Activated CD4-positive, alpha-beta T cell treated with anti-CD3 and anti-CD28 coated beads, Interleukin-2, amount 10 ng/mL, durations not matched to agents 7 days and 5 days (primary cell): ENCODE results near the gene MEIS1. TPM values are rescaled to one million over a fixed set of nuclear protein-coding genes. Genes with fewer than 3 reads are reported as not detected.
A peak's percentile ranks its signal among the peaks of the same experiment; 100 is the strongest.
"Not testable (repeated sequence)": the region's sequence is repeated elsewhere in the genome, so short reads cannot be mapped to it uniquely, and the experiment has no call there.

Source experiments
- CTCF ChIA-PET: fragments of 350-600 bp; sonication (Branson Sonifier 250); formaldehyde crosslinking; loops from one replicate; lab custom pipeline; 2021; ENCODE audit warnings: antibody characterized with exemption; lab: Charles Lee
- POLR2A ChIA-PET: fragments of 350-600 bp; sonication (Branson Sonifier 250); formaldehyde crosslinking; loops from one replicate; lab custom pipeline; 2021; ENCODE audit warnings: antibody characterized with exemption; lab: Charles Lee
- DNase-seq: peaks from one replicate; pipeline ENCODE4 v3.0.0-alpha.2; 2020
- H3K27ac Mint-ChIP-seq: one replicate; pipeline ENCODE4 v1.8.0; 2021; ENCODE audit warnings: mild to moderate bottlenecking, moderate library complexity, mixed read lengths
- H3K27me3 Mint-ChIP-seq: one replicate; pipeline ENCODE4 v1.8.0; 2021; ENCODE audit warnings: mixed read lengths
- H3K36me3 Mint-ChIP-seq: one replicate; pipeline ENCODE4 v1.8.0; 2021; ENCODE audit warnings: low read depth, mixed read lengths
- H3K4me1 Mint-ChIP-seq: one replicate; pipeline ENCODE4 v1.8.0; 2021; ENCODE audit warnings: mixed read lengths
- H3K4me3 Mint-ChIP-seq: one replicate; pipeline ENCODE4 v1.8.0; 2021; ENCODE audit warnings: mild to moderate bottlenecking, moderate library complexity, mixed read lengths
- H3K9me3 Mint-ChIP-seq: one replicate; pipeline ENCODE4 v1.8.0; 2021; ENCODE audit warnings: mixed read lengths
- total RNA-seq, 2 experiments: library from RNA; stranded (reverse); gene quantifications; one replicate each; pipeline ENCODE4 v1.2.3, GENCODE V29; 2021

MEIS1 gene
- total RNA-seq = not detected

DNA sequence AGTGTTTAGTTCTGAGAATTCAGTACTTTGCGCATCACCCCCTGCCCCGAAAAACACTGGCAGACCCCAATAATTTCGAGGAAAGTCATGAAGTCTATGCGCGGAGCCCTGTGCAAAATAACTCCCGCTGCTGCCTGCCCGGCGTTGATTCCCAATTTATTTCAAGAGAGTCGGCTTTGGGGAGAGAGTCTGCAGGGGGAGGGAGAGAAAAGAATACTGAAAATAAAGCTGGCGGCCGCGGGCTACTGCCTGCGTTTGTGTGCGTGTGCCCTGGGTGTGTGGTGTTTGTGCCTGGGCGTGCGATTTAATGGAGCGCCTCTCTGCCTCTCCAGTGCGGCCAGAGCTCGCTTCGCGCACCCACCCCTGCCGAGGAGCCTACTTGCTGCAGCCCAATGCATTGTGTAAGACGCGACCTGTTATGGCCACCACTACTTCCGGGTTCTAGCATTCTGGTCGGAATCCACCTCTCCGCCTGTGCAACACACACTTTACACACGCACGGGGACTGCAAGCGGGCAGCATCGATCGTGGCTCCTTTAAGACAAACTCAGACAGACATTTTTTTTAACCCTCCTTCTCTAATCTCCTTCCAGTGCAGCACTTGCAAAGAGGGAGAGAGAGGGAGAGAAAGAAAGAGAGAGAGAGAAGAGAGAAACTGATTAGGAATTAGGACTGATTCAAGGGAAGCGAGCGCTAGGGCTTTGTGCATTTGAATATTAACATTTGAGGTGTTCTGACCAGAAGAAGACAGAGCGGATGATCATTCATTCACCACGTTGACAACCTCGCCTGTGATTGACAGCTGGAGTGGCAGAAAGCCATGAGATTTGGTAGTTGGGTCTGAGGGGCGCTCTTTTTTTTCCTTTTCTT lies at the start of gene MEIS1:
Gene MEIS1, plus strand, starts transcription at position 447 of the 870 bp plus-strand sequence. CDS start 732 bp downstream, outside the sequence.
- H3K27me3 Mint-ChIP-seq = peaks cover 88% of the 10 kb centered on the region
- peak within 1 kb of the TSS; percentile 71 for H3K4me3 Mint-ChIP-seq
- POLR2A ChIA-PET = no interaction called here
- peak within 1 kb of the TSS; percentile 43 for H3K27ac Mint-ChIP-seq
- no peaks in the 10 kb centered on the region for H3K9me3 Mint-ChIP-seq
- CTCF ChIA-PET = interaction anchor here (0.6 to 1.1 kb wide), 3 partner anchors 73 to 733 kb away, joined by 3 to 6 read pairs (median 6); no protein-coding TSS in a partner anchor
- H3K36me3 Mint-ChIP-seq = no peaks in the 10 kb centered on the region
- peak; percentile 41 for DNase-seq
- peaks cover 20% of the 10 kb centered on the region for H3K4me1 Mint-ChIP-seq

DNA sequence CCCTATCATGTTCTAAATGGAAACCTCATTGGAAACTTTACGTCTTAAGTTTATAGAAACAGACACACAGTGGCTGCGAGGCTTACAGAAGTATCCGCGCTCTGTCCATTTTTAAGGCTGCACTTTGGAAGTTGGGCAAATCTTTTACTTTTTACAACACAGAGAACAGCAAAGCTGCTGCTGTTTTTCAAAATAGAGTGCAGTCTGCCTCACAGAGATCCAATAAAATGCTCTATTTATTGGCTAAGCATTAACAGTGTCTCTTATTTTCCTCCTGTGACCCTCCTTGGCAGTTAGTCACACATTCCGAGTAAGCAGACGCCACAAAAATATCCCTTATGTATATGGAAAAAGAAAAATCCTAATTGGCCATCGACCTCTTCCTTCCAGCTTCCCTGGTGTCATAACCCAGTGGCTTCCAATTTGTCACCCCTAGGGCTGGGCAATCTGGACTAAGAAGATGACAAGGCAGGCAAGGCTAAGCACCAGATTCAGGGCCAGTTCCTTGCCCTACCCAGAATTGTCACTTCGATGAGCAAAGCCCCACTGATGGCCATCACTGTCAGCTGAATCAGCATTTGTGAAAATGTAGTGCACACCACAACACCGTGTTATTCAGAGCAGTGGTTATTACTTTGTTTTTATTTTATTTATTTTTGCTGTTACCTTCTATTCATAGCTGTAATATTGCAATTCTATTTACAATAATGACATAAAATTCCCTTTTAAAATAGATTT lies 47.7 kb upstream of the MEIS1 start:
- H3K4me1 Mint-ChIP-seq = no peaks in the 10 kb centered on the region
- ChIA-PET POLR2A (no interaction called here), CTCF (no interaction called here)
- no peaks in the 10 kb centered on the region for H3K9me3 Mint-ChIP-seq
- no peaks in the 10 kb centered on the region for H3K27me3 Mint-ChIP-seq
- H3K36me3 Mint-ChIP-seq = no peaks in the 10 kb centered on the region
- DNase-seq = no peak
- H3K27ac Mint-ChIP-seq = no peak overlapping the region
- no peak overlapping the region for H3K4me3 Mint-ChIP-seq

DNA sequence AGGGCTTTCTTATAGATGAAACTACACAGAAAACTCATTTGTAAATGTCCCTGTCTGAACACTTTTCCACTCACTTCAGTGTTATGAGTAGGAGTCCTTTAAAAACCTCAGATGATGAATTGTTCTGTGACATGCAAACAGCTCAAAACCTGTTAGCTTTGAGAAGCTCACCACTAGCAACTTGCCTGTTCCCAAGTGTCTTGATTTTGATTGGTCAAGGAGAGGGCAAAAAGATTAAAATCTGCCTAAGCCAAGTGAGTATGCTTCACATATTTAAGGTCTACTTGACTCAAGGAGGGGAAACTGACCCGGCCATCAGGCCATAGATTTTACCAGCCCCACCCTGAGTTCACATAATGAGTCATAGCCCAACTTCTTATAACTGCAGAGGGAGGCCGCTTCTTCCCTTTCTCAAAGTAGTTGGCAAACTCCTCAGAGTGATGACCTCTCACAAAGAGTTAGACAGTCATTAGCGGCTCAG lies 45.2 kb upstream of the MEIS1 start:
- no peak overlapping the region for H3K4me3 Mint-ChIP-seq
- no peak for DNase-seq
- ChIA-PET POLR2A (no interaction called here), CTCF (no interaction called here)
- H3K27me3 Mint-ChIP-seq = no peaks in the 10 kb centered on the region
- no peaks in the 10 kb centered on the region for H3K9me3 Mint-ChIP-seq
- H3K36me3 Mint-ChIP-seq = no peaks in the 10 kb centered on the region
- no peaks in the 10 kb centered on the region for H3K4me1 Mint-ChIP-seq
- H3K27ac Mint-ChIP-seq = no peak overlapping the region

DNA sequence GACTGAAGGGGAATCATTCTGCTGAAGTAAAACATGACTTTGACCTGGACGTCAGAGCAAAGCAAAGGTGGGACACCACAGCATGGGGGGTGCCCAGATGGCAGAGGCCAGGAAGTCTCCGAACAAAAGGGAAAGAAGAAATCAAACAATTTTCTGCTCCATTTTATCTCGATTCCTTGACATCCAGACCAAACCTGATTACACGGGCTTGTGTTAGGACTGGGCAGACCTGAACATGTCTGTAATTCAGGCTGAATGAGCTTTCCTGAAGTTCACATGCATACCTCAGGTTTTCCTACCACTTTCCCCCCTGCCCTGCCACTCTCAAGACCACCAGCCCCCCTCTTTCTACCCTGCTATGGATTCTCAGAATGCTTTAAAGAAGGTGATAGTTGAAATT lies 44.8 kb upstream of the MEIS1 start:
- no peak overlapping the region for H3K4me3 Mint-ChIP-seq
- DNase-seq = no peak
- ChIA-PET CTCF (no interaction called here), POLR2A (no interaction called here)
- H3K36me3 Mint-ChIP-seq = no peaks in the 10 kb centered on the region
- no peaks in the 10 kb centered on the region for H3K4me1 Mint-ChIP-seq
- no peaks in the 10 kb centered on the region for H3K27me3 Mint-ChIP-seq
- H3K9me3 Mint-ChIP-seq = no peaks in the 10 kb centered on the region
- no peak overlapping the region for H3K27ac Mint-ChIP-seq

DNA sequence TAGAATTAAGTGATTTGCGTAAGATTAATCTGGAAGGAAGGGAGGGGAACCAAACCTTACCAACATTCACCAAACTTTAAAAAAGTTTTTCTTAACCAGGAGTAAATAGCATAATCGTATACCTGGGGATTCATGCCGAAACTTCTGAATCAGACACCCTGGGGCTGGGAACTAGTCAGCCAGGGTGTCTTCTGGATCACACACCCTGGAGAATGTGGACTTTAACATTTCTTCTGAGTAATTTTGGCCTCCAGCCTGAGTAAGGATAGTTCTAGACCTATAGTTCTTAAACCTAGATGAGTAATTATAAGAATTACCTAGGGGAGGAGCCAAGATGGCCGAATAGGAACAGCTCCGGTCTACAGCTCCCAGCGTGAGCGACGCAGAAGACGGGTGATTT lies 44.1 kb upstream of the MEIS1 start:
- POLR2A ChIA-PET = no interaction called here
- Mint-ChIP-seq H3K36me3 (no peaks in the 10 kb centered on the region), H3K27ac (no peak overlapping the region), H3K27me3 (no peaks in the 10 kb centered on the region), H3K9me3 (no peaks in the 10 kb centered on the region), H3K4me3 (no peak overlapping the region), H3K4me1 (no peaks in the 10 kb centered on the region)
- no peak for DNase-seq
- CTCF ChIA-PET = no interaction called here

DNA sequence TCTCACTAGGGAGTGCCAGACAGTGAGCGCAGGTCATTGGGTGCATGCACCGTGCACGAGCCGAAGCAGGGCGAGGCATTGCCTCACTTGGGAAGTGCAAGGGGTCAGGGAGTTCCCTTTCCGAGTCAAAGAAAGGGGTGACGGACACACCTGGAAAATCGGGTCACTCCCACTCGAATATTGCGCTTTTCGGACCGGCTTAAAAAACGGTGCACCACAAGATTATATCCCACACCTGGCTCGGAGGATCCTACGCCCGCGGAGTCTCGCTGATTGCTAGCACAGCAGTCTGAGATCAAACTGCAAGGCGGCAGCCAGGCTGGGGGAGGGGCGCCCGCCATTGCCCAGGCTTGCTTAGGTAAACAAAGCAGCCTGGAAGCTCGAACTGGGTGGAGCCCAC lies 43.7 kb upstream of the MEIS1 start:
- H3K4me3 Mint-ChIP-seq, H3K27ac Mint-ChIP-seq, DNase-seq, H3K27me3 Mint-ChIP-seq, POLR2A ChIA-PET, H3K36me3 Mint-ChIP-seq, CTCF ChIA-PET, H3K4me1 Mint-ChIP-seq, H3K9me3 Mint-ChIP-seq: not testable (repeated sequence)

DNA sequence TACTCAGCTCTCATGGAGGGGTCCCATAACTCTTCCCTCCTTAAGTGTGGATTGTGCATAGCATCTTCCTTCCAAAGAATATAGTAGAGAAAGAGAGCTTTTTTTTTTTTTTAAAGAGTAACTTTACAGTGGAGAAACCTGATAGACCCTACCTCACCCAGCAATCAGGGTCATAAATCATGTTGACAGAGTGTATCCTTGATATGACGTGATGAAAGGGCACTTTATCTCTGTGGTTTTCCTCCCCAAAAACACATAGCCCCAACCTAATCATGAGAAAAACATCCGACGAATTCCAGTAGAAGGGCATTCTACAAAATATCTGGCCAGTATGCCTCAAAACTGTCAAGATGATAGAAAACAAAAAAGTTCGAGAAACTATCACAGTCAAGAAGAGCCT lies 29.5 kb upstream of the MEIS1 start:
- Mint-ChIP-seq H3K27me3 (no peaks in the 10 kb centered on the region), H3K9me3 (no peaks in the 10 kb centered on the region), H3K27ac (no peak overlapping the region), H3K4me1 (no peaks in the 10 kb centered on the region), H3K36me3 (no peaks in the 10 kb centered on the region), H3K4me3 (no peak overlapping the region)
- DNase-seq = no peak
- POLR2A ChIA-PET = no interaction called here
- CTCF ChIA-PET = no interaction called here

DNA sequence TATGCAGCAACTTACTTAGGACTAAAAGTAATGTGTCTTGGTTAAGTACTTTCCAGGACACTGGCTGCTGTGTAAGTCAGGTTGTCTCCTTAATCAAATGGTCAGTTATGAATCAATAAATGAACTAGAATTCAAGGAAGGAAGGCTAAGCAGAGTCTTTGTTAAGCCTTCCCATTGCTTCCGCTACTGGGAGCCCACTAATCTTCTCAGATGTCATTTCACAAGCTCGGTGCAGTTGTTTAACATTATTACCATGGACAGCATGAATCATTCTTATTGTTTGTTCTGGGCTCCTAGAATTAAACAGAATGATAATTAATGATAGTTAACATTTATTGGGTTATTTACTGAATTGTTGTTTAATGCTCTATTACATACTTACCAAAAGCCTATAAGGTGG lies 26.0 kb upstream of the MEIS1 start:
- CTCF ChIA-PET = no interaction called here
- no peak for DNase-seq
- no peaks in the 10 kb centered on the region for H3K9me3 Mint-ChIP-seq
- POLR2A ChIA-PET = no interaction called here
- H3K27ac Mint-ChIP-seq = no peak overlapping the region
- no peak overlapping the region for H3K4me3 Mint-ChIP-seq
- no peaks in the 10 kb centered on the region for H3K27me3 Mint-ChIP-seq
- no peaks in the 10 kb centered on the region for H3K36me3 Mint-ChIP-seq
- H3K4me1 Mint-ChIP-seq = no peaks in the 10 kb centered on the region

DNA sequence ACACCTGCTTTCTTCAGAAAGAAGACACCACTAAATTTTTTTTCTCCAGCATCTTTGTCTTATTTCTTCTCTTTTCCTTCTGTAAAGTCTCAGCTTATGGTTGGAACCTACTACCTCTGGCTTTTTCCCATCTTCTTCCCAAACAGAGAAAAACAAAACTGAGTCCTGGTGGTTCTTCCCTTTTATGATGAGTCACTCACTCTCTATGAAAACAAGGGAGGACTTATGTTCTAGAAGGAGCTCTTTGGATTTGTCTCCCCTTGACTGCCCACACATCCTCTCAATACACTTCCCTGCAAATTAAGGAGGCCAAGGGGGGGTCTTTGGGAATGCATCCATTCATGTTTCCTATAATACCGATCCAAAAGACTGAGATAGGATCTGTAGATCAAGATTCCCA lies 22.1 kb upstream of the MEIS1 start:
- Mint-ChIP-seq H3K36me3 (no peaks in the 10 kb centered on the region), H3K27me3 (no peaks in the 10 kb centered on the region), H3K9me3 (no peaks in the 10 kb centered on the region), H3K4me3 (no peak overlapping the region), H3K27ac (no peak overlapping the region), H3K4me1 (no peaks in the 10 kb centered on the region)
- no peak for DNase-seq
- ChIA-PET POLR2A (no interaction called here), CTCF (no interaction called here)

DNA sequence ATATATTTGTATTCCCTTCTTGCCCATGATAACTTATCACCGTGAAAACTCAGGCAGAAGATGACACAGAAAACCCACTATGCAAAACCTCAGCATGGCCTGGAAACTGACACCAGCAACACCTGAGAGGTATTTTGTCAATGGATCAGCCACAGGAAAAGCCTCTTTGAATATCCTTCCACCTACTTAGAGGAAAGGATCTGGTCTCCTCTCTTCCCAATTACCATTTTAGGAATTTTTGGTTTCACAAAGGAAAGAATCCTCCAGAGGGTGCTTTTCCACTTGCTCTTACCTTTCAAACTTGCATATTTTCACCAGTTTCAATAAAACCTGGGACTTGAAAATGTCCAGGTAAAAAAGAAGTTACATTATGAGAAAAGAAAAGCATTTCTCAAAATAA lies 20.0 kb upstream of the MEIS1 start:
- Mint-ChIP-seq H3K27me3 (no peaks in the 10 kb centered on the region), H3K36me3 (no peaks in the 10 kb centered on the region), H3K9me3 (no peaks in the 10 kb centered on the region), H3K27ac (no peak overlapping the region), H3K4me3 (no peak overlapping the region), H3K4me1 (no peaks in the 10 kb centered on the region)
- POLR2A ChIA-PET = no interaction called here
- CTCF ChIA-PET = no interaction called here
- no peak for DNase-seq

DNA sequence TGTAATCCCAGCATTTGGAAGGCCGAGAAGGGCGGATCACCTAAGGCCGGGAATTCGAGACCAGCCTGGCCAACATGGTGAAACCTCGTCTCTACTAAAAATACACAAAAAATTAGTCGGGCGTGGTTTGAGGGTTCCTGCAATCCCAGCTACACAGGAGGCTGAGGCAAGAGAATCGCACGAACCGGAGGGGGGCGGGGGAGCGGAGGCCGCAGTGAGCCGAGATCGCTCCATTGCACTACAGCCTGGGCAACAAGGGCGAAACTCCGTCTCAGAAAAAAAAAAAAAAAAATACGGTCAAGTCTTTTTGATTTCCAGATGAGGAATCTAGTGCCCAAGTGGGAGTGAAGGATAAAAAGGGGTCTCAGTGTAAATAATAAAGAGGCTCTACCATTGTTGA lies 16.5 kb upstream of the MEIS1 start:
- H3K27me3 Mint-ChIP-seq = peaks cover 3% of the 10 kb centered on the region
- no peak overlapping the region for H3K27ac Mint-ChIP-seq
- H3K4me3 Mint-ChIP-seq = no peak overlapping the region
- H3K36me3 Mint-ChIP-seq = no peaks in the 10 kb centered on the region
- no peaks in the 10 kb centered on the region for H3K9me3 Mint-ChIP-seq
- H3K4me1 Mint-ChIP-seq = no peaks in the 10 kb centered on the region
- no peak for DNase-seq
- ChIA-PET CTCF (no interaction called here), POLR2A (no interaction called here)

DNA sequence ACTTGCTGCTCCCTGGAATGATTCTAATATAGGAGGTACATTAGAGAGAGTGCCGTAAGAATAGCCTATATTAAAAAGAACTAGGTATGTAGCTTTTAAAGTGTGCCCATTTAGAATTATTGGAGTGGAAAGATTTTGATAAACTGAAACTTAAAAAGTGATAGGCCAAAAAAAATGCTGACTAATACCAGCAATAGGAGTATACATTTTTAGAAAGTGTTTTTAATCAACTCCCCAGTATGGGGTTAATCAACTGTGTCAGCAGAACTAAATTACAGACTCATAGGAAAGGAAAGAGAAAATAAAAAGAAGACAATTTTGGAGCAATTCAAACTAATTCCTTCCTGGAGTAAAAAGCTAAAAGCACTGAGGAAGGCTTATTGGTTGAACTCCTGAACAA lies 13.3 kb upstream of the MEIS1 start:
- Mint-ChIP-seq H3K4me1 (no peaks in the 10 kb centered on the region), H3K9me3 (no peaks in the 10 kb centered on the region), H3K27me3 (peaks cover 17% of the 10 kb centered on the region), H3K36me3 (no peaks in the 10 kb centered on the region), H3K27ac (no peak overlapping the region), H3K4me3 (no peak overlapping the region)
- ChIA-PET CTCF (no interaction called here), POLR2A (no interaction called here)
- DNase-seq = no peak

DNA sequence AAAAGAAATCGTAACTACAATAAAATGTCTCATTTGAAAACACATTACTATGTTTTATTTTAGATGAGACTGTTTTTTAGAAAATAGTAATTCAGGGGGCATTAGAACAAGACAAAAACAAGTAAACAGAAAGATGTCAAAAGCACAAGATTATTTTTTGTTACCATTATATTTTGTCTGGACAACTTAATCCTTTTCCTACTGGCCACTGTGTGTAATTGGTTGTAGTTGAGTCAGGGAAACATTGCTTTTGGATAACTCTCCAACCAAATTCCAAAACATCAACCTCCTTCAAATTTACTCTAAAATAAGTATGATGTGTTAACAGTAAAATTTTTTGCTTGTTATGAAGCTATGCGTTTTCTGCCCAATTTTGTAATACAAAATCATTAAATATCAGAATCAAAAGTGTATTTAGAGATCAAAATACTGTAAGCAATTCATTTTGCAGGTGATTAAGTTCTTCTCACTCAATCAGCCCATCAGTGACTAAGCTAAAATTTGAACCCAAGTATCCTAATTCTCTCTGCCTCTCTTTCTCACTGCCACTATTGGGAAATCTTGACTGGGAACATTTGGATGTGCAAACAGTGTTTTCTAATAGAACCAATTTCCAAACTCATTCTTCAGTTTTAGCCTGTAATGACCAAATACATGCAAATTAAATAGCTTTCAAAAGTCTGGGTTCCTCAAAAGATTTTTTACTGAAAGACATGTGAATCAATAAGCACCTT lies 11.4 kb upstream of the MEIS1 start:
- no peaks in the 10 kb centered on the region for H3K36me3 Mint-ChIP-seq
- H3K27me3 Mint-ChIP-seq = peaks cover 30% of the 10 kb centered on the region
- no peaks in the 10 kb centered on the region for H3K9me3 Mint-ChIP-seq
- ChIA-PET POLR2A (no interaction called here), CTCF (no interaction called here)
- H3K27ac Mint-ChIP-seq = no peak overlapping the region
- no peak overlapping the region for H3K4me3 Mint-ChIP-seq
- no peaks in the 10 kb centered on the region for H3K4me1 Mint-ChIP-seq
- DNase-seq = no peak
